GM19240 (cell line): ENCODE results near the gene ZNF117.
"Not testable (repeated sequence)": the region's sequence is repeated elsewhere in the genome, so short reads cannot be mapped to it uniquely, and the experiment has no call there.

Experiments
- DNase-seq: peaks from one replicate; pipeline ENCODE4 v3.0.0; 2011; ENCODE audit warnings: low spot score; ENCODE audit not compliant: insufficient read length

The ZNF117 gene

GRCh38 chr7:64997164-64997908 is 6.5 kb upstream of the ZNF117 start:
- DNase-seq, result no peak

GRCh38 chr7:64996305-64996704 is 5.5 kb upstream of the ZNF117 start:
- DNase-seq, result no peak

GRCh38 chr7:64993901-64994300 is 3.1 kb upstream of the ZNF117 start:
- no peak for DNase-seq

GRCh38 chr7:64992971-64993370 is 2.1 kb upstream of the ZNF117 start:
- DNase-seq, result no peak

GRCh38 chr7:64990216-64990615 is 620 bp downstream of the ZNF117 start:
- no peak for DNase-seq

- DNase-seq, result no peak
Observed at GRCh38 chr7:64978497-64979203, 12.2 kb downstream of the ZNF117 start.

DNA sequence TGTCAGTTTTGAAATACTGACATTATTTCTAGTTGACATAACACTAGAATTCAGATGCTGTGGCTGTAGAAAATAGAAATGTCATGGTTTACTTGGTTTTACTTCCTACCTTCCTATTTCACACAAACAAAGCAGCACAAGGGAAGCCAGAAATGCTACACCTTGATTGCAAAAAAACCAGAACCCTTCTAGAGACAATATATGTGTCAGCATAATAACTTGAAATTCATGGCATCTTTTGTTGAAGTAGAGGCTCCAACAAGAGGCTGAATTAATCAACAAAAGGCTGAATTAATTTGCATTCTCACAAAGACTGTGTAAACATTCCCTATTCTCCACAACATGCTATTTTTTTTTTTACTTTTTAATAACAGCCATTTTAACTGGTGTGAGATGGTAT is 25.2 kb downstream of the ZNF117 start:
- no peak for DNase-seq

- no peak for DNase-seq
Observed at GRCh38 chr7:64959072-64959747, 31.6 kb downstream of the ZNF117 start.

DNA sequence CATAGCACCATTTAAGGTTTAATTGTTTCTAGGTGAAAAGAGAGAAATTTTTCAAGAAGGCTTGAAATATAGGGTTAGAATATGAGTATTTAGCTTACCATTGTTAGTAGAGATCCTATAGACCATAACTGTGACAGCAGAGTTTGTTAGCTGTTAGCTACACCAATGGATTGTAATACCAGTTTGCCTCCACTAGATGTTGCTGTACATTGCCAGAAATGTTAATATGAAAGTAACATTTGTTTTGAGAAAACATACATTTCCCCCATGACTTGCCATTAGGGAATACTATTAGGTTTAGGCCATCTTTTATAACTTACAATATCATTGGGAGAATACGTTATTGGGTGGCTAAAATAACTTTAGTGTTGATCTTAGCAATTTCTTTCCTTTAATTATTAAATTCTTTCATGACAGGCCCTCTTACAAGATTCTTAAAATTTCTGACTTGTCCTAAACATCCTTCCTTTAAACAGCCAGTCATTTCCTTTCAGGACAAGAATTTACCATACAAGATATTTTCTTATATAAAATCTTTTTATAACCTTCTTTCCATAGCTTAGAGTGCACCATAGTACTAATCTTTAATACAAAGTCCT is 39.5 kb downstream of the ZNF117 start:
- DNase-seq, result peak; percentile 11

GRCh38 chr7:64950673-64951072 is 40.2 kb downstream of the ZNF117 start:
- not testable (repeated sequence) for DNase-seq

DNA sequence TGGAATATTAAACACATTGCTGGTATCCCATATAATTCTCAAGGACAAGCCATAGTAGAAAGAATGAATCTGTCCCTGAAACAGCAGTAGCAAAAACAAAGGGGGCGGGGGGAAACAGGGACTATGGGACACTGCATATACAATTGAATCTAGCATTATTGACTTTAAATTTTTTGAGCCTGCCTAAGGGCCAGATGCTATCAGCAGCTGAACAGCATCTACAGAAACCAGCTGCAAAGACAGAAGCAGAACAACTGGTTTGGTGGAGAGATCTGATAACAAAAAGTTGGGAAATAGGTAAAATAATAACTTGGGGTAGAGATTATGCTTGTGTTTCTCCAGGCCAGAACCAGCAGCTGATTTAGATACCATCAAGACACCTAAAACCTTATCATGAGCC is 42.1 kb downstream of the ZNF117 start:
- DNase-seq, result not testable (repeated sequence)

- DNase-seq, result no peak
Observed at GRCh38 chr7:64947252-64948000, 43.4 kb downstream of the ZNF117 start.

GRCh38 chr7:64946772-64947171 is 44.1 kb downstream of the ZNF117 start:
- no peak for DNase-seq

DNA sequence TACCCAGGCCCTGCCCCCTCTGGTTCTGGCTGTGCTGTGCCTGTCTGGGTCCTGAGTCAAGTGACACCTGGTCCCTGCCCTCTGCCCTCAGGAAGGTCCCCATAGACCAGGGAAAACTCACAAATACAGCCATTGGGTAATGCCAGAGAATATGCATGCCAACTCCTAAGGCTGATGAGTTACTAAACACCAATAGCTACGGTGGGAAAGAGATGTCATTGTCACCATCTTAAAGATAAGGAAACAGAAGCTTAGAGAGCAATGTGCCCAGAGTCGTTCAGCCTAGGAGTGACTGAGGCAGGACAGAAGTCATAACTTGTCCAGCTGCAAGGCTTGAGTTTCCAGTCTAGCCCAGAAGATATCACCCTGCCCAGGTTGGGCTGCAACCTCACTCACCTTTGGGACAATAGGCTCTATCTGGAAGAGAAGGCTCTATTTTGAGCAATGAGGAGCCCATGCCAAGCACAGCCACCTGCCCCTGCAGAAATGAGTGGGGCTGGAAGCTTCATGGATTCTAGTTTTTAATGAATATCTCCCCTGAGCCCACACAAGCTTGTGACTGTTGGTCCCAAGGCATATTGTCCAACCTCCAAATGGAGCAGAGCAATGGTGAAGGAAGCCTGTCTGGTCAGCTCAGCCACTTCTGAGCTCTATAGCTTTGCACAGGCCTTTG is 45.2 kb downstream of the ZNF117 start:
- no peak for DNase-seq

- not testable (repeated sequence) for DNase-seq
Observed at GRCh38 chr7:64944667-64945502, 46.0 kb downstream of the ZNF117 start.

GRCh38 chr7:64940021-64940420 is 50.8 kb downstream of the ZNF117 start:
- DNase-seq, result not testable (repeated sequence)

- no peak for DNase-seq
Observed at GRCh38 chr7:64938540-64938939, 52.3 kb downstream of the ZNF117 start.

DNA sequence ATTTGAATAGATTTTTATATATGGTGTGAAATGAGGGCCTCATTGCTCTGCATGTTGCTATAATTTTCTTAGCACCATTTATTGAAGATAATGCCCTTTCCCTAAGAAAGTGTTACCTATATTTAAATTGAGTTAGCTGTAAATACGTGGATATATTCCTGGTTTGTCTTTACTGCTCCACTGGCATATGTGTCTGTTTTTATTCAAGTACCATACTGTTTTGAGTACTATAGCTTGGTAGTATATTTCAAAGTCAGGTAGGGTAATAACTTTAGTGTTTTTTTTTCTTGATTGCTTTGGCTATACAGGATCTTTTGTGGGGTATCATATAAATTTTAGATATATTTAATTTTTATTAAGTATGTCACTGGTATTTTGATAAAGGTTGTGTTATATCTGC is 56.4 kb downstream of the ZNF117 start:
- no peak for DNase-seq

DNA sequence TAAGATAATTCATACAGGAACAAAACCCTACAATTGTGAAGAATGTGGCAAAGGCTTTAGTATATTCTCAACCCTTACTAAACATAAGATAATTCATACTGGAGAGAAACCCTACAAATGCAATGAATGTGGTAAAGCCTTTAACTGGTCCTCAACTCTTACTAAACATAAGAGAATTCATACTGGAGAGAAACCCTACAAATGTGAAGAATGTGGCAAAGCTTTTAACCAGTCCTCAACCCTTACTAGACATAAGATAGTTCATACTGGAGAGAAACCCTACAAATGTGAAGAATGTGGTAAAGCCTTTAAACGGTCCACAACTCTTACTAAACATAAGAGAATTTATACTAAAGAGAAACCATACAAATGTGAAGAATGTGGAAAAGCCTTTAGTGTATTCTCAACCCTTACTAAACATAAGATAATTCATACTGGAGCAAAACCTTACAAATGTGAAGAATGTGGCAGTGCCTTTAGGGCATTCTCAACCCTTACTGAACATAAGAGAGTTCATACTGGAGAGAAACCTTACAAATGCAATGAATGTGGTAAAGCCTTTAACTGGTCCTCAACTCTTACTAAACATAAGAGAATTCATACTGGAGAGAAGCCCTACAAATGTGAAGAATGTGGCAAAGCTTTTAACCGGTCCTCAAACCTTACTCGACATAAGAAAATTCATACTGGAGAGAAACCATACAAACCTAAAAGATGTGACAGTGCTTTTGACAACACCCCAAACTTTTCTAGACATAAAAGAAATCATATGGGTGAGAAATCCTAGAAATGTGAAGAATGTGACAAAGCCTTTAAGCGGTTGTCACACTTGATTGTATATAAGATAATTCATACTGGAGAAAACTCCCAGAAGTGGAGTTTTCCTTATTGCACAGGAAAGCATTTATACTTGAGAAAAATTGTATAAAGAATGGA is 62.3 kb downstream of the ZNF117 start:
- not testable (repeated sequence) for DNase-seq
